Tibial artery (tissue), 4 donors: ENCODE data around the gene FBXO24.

Source experiments
- DNase-seq, 2 donors: peaks; one replicate each; pipeline ENCODE4 v3.0.0-alpha.2; 2019
- H3K27ac ChIP-seq, 2 donors: fragments of 200-600 bp; sonication (generic) in 1 of 2; 1 replicate in 1 of 2; 2 replicates in 1 of 2; pipeline ENCODE4 v1.5.1; 2018 to 2019; ENCODE audit warnings: mild to moderate bottlenecking in 1 of 2
- H3K27me3 ChIP-seq, 2 donors: fragments of 200-600 bp; sonication (generic) in 1 of 2; one replicate each; pipeline versions ENCODE4 v1.5.1 to v1.6.0; 2016 to 2019
- H3K36me3 ChIP-seq, 3 donors: fragments of 200-600 bp; sonication (generic) in 2 of 3; one replicate each; pipeline ENCODE4 v1.5.1; 2016 to 2019; ENCODE audit warnings: mild to moderate bottlenecking in 2 of 3
- H3K4me1 ChIP-seq, 4 donors: fragments of 200-600 bp; sonication (generic) in 2 of 4; 1 replicate in 3 of 4; 2 replicates in 1 of 4; pipeline ENCODE4 v1.5.1; 2016 to 2019
- H3K4me3 ChIP-seq, 2 donors: fragments of 200-600 bp; sonication (generic) in 1 of 2; 1 replicate in 1 of 2; 2 replicates in 1 of 2; pipeline ENCODE4 v1.5.1; 2018 to 2019; ENCODE audit warnings: mild to moderate bottlenecking in 2 of 2
- H3K9me3 ChIP-seq, 3 donors: fragments of 200-600 bp; sonication (generic) in 1 of 3; one replicate each; pipeline ENCODE4 v1.5.1; 2016 to 2019
- intact Hi-C: fragments of 100-400 bp; cut with DNase I; formaldehyde crosslinking; loops from one replicate; pipeline ENCODE4 v1.15.0; 2023; ENCODE audit warnings: low total_unique reads
- TF ChIP-seq, protein P1 (sequence below), 2 experiments: fragments of 200-600 bp in 1 of 2; fragments of 450-650 bp in 1 of 2; IDR thresholded peaks; one replicate each; pipeline ENCODE4 v1.5.1; 2017 to 2019; ENCODE audit warnings: antibody characterized with exemption in 2 of 2, mild to moderate bottlenecking in 1 of 2, moderate library complexity in 1 of 2

Gene FBXO24

DNA sequence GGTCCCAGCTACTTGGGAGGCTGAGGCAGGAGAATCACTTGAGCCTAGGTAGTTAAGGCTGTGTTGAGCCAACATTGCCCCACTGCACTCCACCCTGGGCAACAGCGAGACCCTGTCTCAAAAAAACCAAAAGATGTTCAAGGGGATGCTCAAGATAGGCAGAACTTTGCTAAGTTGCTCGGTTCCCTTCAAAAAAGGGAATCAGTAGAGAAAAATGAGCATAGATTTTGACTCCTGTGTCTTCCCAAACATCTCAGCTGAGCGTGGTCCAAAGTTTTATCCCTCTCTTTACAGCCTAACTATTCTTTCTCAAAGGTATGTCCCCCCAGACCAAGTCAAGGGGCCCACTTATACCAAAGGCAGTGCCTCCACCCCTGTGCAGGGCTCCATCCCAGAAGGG lies 33.1 kb upstream of the FBXO24 start:
- Histone ChIP-seq H3K4me1 (peaks cover 0 to 12% (median 8%) of the 10 kb centered on the region in 4 donors), H3K27me3 (no peaks in the 10 kb centered on the region), H3K27ac (no peak overlapping the region), H3K36me3 (peaks cover 50 to 85% (median 56%) of the 10 kb centered on the region in 3 donors), H3K4me3 (no peak overlapping the region), H3K9me3 (no peaks in the 10 kb centered on the region)
- DNase-seq = no peak
- TF ChIP-seq, protein P1, sequence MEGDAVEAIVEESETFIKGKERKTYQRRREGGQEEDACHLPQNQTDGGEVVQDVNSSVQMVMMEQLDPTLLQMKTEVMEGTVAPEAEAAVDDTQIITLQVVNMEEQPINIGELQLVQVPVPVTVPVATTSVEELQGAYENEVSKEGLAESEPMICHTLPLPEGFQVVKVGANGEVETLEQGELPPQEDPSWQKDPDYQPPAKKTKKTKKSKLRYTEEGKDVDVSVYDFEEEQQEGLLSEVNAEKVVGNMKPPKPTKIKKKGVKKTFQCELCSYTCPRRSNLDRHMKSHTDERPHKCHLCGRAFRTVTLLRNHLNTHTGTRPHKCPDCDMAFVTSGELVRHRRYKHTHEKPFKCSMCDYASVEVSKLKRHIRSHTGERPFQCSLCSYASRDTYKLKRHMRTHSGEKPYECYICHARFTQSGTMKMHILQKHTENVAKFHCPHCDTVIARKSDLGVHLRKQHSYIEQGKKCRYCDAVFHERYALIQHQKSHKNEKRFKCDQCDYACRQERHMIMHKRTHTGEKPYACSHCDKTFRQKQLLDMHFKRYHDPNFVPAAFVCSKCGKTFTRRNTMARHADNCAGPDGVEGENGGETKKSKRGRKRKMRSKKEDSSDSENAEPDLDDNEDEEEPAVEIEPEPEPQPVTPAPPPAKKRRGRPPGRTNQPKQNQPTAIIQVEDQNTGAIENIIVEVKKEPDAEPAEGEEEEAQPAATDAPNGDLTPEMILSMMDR (IDR thresholded peaks at IDR 0.05) = no peak
- intact Hi-C loops = no loop called here

DNA sequence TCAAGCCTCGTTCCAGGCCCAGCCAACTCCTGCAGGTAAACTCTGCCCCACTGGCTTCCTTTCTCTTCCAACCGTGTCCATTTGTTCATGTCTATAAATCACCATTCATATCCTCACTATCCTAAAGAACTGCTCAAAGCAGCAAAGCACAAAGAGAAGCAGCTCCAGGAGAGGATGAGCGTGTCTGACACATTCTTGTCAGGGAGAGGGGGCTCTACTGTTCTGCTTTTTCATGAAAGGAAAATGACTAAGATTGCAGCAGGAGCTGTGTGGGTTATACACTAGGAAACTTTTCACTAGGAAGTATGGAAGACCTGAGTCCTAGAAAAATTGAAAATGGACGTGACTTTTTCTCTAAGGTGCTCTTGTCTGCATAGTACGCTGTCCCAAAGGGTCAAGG lies 30.4 kb upstream of the FBXO24 start:
- no peaks in the 10 kb centered on the region for H3K27me3 ChIP-seq
- TF ChIP-seq, protein P1 (IDR thresholded peaks at IDR 0.05) = no peak
- H3K9me3 ChIP-seq = no peaks in the 10 kb centered on the region
- intact Hi-C loops = loop anchor here (5.0 kb wide), 1 partner anchor 88 kb away; no protein-coding TSS in a partner anchor
- no peak overlapping the region for H3K4me3 ChIP-seq
- DNase-seq = no peak
- peaks cover 45 to 80% (median 47%) of the 10 kb centered on the region in 3 donors for H3K36me3 ChIP-seq
- peaks cover 0 to 3% (median 0%) of the 10 kb centered on the region in 4 donors for H3K4me1 ChIP-seq
- no peak overlapping the region for H3K27ac ChIP-seq

DNA sequence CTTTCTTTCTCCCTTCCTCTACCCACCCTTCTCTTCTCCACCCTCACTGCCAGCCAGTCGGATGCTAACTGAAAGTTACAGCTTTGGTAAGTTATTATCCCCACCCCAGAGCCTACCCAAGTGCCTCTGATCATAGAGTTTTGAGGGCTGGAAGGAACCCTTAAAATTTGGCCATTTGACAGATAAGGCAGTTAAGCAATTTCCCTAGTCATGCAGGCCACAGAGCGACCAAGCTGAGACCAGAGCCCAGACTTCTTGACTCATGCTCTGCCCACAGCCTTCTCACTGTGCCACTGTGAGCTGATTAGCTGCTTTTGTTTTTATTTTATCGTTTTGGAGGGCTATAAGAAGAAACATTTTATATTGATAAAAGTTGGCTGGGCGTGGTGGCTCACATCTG lies 29.6 kb upstream of the FBXO24 start:
- Histone ChIP-seq H3K27me3 (no peaks in the 10 kb centered on the region), H3K27ac (no peak overlapping the region), H3K9me3 (no peaks in the 10 kb centered on the region), H3K36me3 (peaks cover 41 to 77% (median 46%) of the 10 kb centered on the region in 3 donors), H3K4me3 (no peak overlapping the region), H3K4me1 (peaks cover 0 to 3% (median 0%) of the 10 kb centered on the region in 4 donors)
- TF ChIP-seq, protein P1 (IDR thresholded peaks at IDR 0.05) = no peak
- intact Hi-C loops = loop anchor here (5.0 kb wide), 1 partner anchor 89 kb away; no protein-coding TSS in a partner anchor
- no peak for DNase-seq

DNA sequence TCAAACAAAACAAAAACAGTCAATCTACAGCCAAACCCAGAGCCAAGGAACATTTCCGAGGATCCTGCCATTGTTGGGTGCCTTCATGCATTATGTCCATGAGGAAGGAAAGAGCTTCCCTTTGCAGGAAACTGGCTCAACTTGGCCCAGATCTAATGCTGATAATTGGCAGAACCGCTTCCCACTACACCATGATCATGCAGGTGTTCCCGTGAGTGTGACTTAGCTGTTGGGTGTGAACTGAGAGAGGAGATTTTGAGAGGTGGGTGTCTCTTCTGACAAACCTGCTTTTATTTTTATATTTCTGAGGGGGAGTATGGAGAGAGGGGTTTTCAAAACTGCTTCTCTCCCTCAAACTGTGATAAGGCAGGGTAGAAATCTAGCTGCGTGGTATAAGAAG lies 27.0 kb upstream of the FBXO24 start:
- TF ChIP-seq, protein P1 (IDR thresholded peaks at IDR 0.05) = no peak
- H3K36me3 ChIP-seq = peaks cover 30 to 75% (median 30%) of the 10 kb centered on the region in 3 donors
- H3K4me1 ChIP-seq = peaks cover 0 to 8% (median 0%) of the 10 kb centered on the region in 4 donors
- H3K27ac ChIP-seq = no peak overlapping the region
- intact Hi-C loops = loop anchor here (5.0 kb wide), 1 partner anchor 92 kb away; no protein-coding TSS in a partner anchor
- H3K27me3 ChIP-seq = no peaks in the 10 kb centered on the region
- no peak for DNase-seq
- no peak overlapping the region for H3K4me3 ChIP-seq
- no peaks in the 10 kb centered on the region for H3K9me3 ChIP-seq

DNA sequence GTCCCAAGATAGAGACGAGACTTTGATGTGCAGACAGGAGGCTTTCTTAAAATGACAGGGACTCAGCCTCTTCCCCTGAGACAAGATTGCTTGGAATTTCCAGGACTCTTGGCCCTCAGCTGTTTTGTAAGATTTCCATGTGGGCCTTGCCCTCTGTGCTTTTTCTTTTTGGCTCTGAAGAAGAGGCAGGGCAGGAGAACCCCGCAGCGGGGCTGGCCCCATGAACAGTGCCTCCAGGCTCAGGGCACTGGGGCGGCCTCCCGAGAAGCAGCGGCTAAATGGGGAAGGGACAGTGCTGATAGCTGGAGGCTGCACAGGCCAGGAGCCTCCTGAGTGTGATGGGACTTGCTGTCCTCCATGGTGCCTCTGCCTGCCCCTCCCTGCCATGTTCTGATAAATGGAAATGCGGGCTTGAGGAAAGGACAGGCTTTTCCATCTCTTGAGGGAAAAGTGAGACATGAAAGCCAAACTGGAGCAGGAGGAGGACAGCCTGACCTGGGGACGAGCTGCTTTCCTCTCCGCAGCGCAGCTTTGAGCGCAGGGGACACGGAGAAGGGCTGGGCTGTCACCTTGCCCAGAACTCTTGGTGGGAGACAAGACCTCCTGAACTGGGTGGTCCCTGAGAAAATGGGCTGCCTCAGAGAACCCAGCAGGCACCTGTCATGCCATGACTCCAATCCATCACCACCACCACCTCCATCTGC lies 24.5 kb upstream of the FBXO24 start:
- peaks cover 0 to 9% (median 0%) of the 10 kb centered on the region in 4 donors for H3K4me1 ChIP-seq
- DNase-seq = no peak
- intact Hi-C loops = loop anchor here (5.0 kb wide), 1 partner anchor 131 kb away; the partner anchor contains the start of gene GIGYF1

More for the DNA sequence above, 24.5 kb upstream of the FBXO24 start:
- Histone ChIP-seq H3K4me3 (no peak overlapping the region), H3K27me3 (no peaks in the 10 kb centered on the region), H3K36me3 (peaks cover 10 to 62% (median 11%) of the 10 kb centered on the region in 3 donors), H3K9me3 (no peaks in the 10 kb centered on the region), H3K27ac (no peak overlapping the region)
- TF ChIP-seq, protein P1 (IDR thresholded peaks at IDR 0.05) = no peak
